DMS 273 (cell line): ENCODE measurements around the gene NEXN.
A peak's percentile ranks its signal among the peaks of the same experiment; 100 is the strongest.
"Not testable (repeated sequence)": the region's sequence is repeated elsewhere in the genome, so short reads cannot be mapped to it uniquely, and the experiment has no call there.

Experiments
- DNase-seq: peaks from one replicate; lab custom pipeline; 2025; ENCODE audit not compliant: unreplicated experiment; lab: John Stamatoyannopoulos, UW

NEXN gene

DNA sequence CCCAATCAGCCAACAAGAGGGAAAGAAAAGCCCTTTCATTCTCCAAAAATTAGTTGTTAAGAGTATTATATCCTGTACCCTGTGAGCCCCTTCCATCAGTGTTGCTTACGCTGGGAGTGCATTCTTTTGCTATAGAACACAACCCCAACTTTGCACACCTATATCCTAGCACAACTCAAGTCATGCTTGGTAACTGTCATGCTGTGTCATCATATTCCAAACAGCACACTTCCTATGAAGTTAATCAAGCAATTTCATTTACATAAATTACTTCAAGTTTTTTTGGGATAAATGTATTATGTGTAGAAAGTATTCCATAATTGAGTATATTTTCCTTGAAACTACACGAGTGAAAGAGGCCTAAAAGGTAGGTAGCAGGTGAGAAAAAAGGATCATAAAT lies 70.4 kb downstream of the NEXN start:
- no peak for DNase-seq

DNA sequence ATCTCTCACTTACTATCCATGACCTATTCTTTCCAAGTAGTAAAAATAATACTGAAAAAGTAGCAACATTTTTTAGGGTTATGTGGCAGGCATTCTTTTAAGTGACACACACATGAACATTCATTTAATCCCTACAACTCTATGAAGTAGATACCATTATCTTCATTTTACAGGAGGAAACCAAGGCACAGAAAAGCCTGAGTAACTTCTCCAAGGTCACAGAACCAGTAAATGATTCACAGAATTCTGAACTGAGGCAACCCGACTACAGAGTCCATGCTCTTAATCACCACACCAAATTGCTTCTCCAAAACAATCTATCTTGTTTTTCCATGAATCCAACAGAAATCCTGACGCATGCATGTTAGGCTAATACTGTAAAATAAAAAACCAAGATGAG lies 73.0 kb downstream of the NEXN start:
- no peak for DNase-seq

DNA sequence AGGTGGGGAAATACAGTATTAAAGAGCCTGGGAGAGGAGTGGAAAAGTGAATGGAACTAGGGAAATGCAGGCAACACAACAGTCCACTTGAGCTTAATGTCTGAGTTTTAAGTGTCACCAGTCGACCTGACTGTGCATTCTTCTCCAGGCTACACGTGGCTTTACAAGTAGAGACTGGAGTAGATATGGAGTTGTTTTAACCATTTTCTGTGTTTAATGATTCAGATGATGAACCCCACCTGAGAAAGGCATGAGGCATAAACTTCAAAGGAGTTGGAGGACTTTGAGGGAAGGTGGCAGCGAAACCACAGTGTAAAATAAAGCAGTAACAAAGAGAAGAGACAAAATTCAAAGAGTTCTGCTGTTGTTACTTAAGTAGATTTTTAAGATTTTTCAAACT lies 77.9 kb downstream of the NEXN start:
- DNase-seq = no peak

DNA sequence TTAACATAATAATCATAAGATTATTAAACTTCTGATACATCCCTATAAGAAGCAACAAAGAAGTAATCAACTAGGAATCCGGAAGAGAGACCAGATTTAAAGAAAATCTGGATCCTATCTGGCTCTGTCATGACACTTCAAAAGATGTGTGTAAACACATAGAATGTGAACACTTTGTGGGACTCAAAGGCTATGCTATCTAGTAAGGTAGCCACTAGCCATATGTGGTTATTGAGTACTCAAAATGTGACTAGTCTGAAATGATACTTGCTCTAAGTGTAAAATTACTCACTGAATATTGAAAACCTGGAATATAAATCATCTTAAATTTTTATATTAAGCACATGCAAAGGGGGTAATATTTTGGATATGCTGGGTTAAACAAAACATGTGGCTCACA lies 81.8 kb downstream of the NEXN start:
- DNase-seq = no peak

DNA sequence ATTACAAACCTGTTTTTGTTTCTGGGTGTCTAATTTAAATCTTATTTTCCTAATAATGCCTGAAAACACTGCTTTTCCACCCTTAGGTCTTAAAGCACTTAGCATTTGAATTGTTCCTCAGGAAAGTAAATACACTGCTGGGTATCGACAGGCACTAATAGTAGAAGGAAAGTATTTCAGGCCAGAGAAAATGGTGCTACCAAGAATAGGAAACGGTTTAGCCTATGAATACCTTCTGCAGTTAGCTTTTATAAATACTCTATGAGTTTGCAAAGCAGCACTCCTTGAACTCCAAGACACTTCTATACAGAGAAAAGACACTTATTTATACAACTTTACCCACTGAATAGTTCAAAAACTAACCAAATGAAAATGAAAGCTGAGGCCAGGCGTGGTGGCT lies 83.7 kb downstream of the NEXN start:
- DNase-seq = no peak

DNA sequence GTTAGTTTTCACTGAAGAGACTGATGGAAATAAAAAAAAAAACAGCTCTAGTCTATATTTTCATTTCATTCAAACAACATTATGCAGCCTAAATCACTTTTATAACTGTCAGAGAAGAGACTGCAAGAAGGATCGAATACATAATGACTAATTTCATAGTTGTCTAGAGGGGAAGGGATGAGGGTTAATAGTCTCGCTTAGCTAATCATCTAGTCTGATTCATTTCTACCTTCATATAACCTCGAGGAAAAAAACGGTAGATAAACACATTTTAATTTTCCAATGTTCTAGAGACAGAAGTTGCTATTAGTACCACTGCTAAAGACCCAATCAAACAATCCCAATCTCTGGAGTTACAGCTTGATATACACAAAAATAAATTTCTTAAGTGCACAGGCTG lies 87.0 kb downstream of the NEXN start:
- DNase-seq = no peak

DNA sequence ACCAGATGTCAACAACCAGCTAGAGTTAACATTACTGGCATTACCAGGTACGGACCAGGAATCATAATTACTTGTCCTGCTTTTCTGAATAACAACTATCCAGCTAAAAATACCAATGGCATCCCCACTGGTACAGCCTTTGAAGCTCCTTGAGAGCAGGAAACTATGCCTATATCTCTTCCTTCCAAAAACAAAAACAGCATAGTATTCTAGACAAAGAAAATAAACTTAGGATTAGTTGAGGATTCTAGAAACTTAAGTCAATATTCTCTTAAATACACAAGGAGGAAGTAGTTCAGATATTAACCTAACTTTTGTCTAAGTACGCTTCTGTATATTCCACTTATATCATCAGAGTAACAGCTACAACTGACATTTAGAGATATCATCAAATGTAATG lies 87.5 kb downstream of the NEXN start:
- DNase-seq = no peak

DNA sequence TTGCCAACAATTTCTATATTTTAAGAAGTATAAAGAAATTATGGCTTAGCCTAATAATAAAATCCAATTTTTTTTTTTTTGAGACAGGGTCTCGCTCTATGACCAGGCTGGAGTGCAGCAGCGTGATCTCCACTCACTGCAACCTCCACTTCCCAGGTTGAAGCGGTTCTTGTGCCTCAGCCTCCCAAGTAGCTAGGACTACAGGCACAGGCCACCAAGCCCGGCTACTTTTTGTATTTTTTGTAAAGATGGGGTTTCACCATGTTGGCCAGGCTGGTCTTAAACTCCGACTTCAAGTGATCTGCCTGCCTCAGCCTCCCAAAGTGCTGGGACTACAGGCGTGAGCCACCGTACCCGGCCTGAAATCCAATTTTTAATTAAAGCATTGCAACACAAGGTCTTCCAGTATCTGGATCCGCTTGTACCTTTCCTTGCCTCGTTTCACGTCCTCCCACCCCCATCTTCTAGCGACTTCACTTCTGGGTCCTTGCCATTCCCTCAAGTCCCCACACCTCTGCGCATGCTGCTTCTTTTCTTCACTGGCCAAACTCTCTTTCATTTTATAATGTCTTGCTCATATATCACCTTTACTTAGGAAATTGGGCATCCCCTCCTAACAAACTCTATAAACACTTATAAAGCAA lies 88.1 kb downstream of the NEXN start:
- DNase-seq = peak; percentile 35

DNA sequence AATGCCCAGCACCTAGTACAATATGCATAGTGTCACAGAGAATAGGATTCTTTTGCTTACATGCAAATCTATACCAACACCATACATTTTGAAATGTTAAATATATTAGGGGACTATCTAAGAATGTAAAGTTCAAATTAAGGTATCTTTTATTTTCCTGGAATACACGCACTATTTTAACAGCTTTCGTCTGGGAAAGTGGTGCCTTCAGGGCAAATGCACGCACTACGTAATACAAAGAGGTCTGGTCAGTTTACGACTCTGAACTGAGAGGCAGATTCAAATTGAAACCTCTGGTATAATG lies 89.5 kb downstream of the NEXN start:
- no peak for DNase-seq

DNA sequence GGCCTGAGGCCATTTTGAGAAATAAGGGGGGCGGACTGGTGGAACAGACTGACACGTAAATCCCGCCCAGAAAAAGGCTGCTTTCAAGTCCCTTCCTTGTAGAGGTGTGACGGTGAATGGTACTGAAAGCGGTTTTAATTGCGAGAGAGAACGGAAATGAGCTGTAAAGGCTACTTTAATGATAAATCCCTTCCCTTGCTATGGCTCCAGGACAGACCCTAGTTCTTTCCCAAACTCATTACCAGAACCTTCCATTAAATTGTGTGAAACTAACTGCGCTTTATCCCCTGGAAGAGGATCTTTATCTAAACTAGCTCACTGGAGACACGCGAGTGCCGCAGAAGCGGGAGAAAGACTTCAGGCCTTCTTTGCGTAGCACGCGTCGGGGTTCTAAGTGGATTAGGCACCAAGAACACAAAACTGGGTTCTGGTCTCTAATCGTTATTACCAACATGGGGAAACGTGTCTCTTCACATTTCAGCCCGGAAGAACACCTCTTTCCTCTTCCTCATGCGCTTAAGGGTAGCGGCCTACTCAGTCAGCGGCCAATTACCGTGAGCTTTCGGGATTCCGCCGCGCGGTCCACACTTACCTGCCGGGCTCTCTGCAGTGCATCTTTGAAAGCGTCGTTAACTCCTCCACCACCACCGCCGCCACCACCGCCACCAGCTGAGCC lies 90.0 kb downstream of the NEXN start:
- peak; percentile 95 for DNase-seq

DNA sequence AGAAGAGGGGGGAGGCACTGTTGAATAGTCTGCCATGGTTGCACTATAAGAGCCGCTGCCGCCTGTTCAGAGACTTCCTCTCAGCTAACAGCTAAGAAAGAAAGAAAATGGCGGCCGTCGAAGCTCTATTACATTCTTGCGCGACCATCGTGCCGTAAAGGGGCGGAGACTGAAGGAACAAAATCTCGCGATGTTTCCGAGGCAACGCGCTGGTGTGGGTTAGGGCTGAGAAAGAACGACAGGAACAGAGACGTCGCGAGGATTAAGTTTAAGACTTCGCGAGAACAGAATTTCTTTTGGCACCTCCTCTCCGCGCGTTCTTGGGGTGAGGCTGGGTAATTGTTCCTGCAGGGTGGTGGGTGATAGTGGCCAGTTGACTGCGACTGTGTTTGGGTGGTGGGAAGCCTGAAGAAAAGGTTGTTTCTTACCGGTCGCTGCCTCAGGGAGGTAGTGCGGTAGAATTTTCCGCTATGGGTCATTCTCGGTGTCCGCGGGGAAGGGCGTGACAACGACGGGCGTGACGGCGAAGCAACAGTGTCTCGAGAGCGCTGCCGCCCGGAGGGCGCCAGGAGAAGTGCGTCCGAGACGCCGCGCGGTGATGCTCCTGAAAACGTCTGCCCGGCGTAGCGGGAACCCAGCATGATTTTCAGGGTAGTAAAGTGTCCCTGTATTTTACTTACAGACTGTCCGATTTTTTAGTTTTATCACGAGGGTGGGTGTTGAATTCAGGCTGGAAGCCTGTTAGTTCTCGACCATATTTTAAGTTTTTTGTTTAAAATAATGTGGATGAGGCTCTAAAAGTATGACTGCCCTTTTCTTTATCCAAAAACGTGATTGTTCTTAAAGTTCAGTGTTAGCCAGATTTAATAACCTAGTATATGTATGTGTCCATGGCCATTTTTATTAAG lies 90.8 kb downstream of the NEXN start, which contains the start of gene FUBP1:
TSS of gene FUBP1 (minus strand) at position 104 of the 908 bp plus-strand sequence. CDS start at position 36, 68 bp downstream.
- DNase-seq = peak; percentile 99

DNA sequence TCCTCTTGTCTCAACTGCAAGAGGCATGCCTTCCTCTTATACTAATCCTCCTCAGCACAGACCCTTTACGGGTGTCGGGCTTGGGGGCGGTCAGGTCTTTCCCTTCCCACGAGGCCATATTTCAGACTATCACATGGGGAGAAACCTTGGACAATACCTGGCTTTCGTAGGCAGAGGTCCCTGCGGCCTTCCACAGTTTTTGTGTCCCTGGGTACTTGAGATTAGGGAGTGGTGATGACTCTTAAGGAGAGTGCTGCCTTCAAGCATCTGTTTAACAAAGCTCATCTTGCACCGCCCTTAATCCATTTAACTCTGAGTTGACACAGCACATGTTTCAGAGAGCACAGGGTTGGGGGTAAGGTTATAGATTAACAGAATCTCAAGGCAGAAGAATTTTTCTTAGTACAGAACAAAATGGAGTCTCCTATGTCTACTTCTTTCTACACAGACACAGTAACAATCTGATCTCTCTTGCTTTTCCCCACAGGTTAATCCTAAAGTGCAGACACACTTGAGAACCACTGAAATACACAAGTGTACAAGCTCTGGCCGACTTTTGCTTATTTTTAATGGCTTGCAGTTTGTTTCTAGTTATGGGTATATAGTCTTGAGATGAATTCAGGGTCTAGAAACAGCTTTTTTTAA lies 95.0 kb downstream of the NEXN start:
- DNase-seq = not testable (repeated sequence)

DNA sequence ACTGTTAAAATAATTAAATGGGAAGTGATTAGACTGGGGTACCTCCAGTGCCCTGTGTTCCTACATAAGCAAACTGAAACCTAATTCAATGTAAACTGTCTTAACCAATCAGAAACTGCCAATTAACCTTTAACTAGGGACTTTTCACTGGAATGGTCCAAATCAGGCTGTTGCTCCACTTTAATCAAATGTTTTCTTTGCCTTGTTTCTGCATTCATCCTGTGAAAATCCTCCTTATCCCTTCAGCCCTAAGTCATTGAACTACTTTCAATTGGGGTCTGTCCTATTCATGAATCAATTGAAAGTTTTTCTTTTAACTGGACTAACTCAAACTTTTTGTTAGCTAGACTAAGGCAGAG lies 95.6 kb downstream of the NEXN start:
- no peak for DNase-seq

DNA sequence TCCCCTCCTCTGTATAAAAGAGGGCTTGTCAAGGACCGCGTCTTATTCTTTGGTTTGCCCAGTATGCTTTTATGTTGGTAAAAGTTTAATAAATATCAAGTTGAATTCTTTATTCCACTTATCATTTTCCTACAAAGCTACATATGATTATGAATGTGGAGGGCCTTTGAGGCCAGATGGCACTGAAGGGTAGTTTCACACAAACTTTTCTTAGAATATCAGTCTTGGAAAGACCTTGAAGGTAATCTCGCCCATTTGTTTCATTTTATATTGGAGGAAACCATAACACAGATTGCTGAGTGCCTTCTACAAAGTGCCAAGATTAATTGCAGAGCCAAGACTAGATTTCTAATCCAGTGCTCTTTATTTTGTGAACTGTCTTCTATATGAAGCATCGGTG lies 96.2 kb downstream of the NEXN start:
- no peak for DNase-seq

DNA sequence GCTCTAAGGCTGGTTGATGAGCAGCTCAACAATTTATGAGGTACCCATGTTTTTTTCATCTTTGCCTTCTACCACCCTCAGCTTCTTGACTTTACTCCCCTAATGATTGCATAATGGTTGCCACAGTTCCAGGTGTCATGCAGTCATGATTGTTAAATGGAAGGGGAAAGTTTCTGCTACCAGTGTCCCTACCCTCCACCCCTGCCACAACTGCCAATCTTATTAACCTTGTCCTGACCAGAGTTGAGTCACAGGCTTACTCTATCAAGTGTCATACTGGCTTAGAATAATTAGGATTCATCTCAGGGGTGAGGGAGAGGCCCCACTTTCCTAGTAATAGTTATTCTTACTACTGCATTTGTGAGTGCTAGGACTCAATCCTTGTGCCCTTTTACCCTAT lies 98.4 kb downstream of the NEXN start:
- no peak for DNase-seq

DNA sequence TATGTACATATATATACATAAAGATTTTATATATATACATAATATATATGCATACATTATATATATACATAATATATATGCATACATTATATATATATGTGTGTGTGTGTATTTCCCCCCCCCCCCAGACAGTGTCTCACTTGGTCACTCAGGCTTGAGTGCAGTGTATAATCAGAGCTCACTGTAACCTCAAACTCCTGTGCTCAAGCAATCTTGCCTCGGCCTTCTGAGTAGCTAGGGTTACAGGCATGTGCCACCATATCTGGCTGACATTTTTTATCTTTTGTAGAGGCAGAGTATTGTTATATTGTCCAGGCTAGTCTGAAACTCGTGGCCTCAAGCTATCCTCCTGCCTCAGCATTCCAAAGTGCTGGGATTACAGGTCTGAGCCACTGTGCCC lies 99.5 kb downstream of the NEXN start:
- DNase-seq = no peak

DNA sequence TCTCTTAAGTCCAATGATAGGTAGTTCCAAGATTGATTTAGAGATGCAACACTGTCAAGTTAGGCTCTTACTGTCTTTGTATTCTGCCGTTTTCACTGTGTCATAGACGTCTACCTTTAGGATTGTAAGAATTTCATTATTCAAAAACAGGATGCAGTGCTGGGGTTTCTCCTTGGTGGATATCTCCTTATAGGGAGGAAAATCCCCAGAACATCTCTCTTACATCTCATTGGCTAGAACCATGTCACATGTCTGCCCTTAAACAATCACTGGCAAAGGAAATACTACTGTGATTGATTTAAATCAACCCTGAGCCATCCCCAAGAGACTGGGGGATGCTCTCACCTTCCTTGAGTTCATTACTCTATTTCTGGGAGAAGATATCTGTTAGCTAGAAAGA lies 101.3 kb downstream of the NEXN start:
- no peak for DNase-seq

DNA sequence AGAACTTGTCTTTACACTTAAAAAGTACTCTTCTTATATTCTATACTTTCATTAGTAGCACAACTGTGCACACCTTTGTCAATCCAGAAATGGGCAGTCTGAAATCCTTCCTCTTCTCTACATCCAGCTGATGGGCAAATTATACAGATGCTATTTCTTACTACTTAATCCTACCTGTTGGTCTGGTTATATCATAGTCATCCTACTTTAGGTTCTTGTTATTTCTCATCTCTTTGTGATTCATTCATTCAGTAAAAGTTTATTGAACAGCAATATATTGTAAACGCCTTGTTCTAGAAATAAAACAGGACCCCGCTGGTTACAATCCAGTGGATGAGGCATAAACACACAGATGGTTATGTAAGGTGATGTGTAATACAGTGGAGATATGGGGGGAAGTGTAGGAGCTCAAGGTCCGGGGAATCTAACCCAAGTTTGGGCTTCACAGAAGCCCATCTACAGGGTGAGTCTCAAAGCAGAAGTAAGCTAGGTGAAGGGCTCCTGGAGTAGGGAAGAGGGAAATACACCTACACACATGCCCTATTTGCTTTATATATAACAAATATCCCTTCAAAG lies 102.3 kb downstream of the NEXN start:
- DNase-seq = no peak

DNA sequence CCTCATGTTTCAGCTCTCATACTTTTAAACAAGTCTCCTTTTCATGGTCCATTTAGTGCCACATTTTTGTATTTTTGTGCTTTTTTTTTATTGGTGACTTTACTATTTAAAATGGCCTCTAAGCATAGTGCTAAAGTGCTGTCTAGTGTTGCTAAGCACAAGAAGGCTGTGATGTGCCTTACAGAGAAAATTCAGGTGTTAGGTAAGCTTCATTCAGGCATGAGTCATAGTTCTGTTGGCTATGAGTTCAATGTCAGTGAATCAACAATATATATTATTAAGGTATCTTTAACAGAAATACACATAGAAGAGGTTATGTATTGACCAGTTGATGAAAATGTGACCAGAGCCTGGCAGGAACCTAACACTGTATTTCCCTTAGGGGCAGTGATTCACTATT lies 103.2 kb downstream of the NEXN start:
- no peak for DNase-seq
